ENCODE measurements around the gene FDX1.

DNA sequence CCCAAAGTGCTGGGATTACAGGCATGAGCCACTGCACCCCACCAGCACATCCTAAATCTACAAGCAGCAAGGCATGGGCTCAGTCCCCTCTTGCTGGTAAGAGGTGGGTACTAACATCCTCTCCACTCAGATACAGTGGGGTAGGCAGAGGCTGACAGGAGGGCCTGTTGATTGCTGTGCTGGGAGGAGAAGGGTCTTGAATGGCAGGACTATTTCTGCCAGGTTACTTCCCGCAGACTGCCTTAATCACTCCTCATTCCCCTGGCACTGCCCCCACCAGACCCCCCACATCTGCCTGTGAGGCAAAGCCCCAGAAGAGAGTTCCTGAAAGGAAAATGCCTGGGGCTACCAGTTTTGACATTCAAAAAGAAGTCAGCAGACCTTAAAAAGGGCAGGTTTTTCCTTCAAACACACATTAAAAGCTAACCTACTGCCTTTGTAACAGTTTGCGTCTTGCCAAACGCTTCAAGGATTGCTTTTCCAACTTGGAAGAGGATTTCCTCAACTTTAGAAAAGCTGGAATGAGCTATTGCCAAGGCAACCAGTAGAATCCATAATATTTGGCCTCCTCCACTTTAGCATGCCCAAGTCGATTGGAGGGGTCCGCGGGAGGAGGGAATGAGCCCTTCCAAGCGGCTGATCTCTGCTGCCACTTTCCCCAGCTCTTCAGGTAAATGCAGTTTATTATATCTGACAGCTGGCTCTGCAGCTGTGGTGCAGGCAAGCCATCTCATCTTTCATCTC is 62.0 kb downstream of the FDX1 start:
- no peak for TF ChIP-seq POLR2AphosphoS5 (IDR thresholded peaks at IDR 0.05)
- no peak for TF ChIP-seq CTCF (IDR thresholded peaks at IDR 0.05; ENCODE audit: poor library complexity, severe bottlenecking)
- no peak for TF ChIP-seq EZH2 (IDR thresholded peaks at IDR 0.05; ENCODE audit: borderline replicate concordance, insufficient read depth, low read length, poor library complexity, severe bottlenecking)
- TF ChIP-seq RAD21 (conservative IDR thresholded peaks at IDR 0.05) = no peak
- no peak for TF ChIP-seq EP300 (conservative IDR thresholded peaks at IDR 0.05; ENCODE audit: poor library complexity, severe bottlenecking)
- no peak for TF ChIP-seq SMC3 (conservative IDR thresholded peaks at IDR 0.05; ENCODE audit: poor library complexity)
- no peak for TF ChIP-seq TAF1 (IDR thresholded peaks at IDR 0.05; ENCODE audit: low read depth)

All from neural cell (in vitro differentiated cells).